Dedifferentiated amniotic fluid mesenchymal stem cell (primary cell): ENCODE data around the gene IGLL1.
"Not testable (repeated sequence)": the region's sequence is repeated elsewhere in the genome, so short reads cannot be mapped to it uniquely, and the experiment has no call there.

Source experiments
- DNase-seq: peaks from one replicate; pipeline ENCODE4 v3.0.0-alpha.2; 2016; ENCODE audit errors: extremely low spot score

The IGLL1 gene

GRCh38 chr22:23562186-23562585 lies 17.9 kb downstream of the IGLL1 start:
- DNase-seq = no peak

- not testable (repeated sequence) for DNase-seq
Observed at GRCh38 chr22:23561025-23561510, 19.0 kb downstream of the IGLL1 start.

GRCh38 chr22:23560215-23560614 lies 19.9 kb downstream of the IGLL1 start:
- not testable (repeated sequence) for DNase-seq

GRCh38 chr22:23557467-23557866 lies 22.6 kb downstream of the IGLL1 start:
- DNase-seq = no peak

- no peak for DNase-seq
Observed at GRCh38 chr22:23557036-23557435, 23.1 kb downstream of the IGLL1 start.

- no peak for DNase-seq
Observed at GRCh38 chr22:23556026-23556620, 24.0 kb downstream of the IGLL1 start.

GRCh38 chr22:23555118-23555517 lies 25.0 kb downstream of the IGLL1 start:
- no peak for DNase-seq

- DNase-seq = no peak
Observed at GRCh38 chr22:23553924-23554870, 25.9 kb downstream of the IGLL1 start.

- DNase-seq = no peak
Observed at GRCh38 chr22:23553438-23553837, 26.7 kb downstream of the IGLL1 start.

GRCh38 chr22:23552573-23552972 lies 27.5 kb downstream of the IGLL1 start:
- no peak for DNase-seq

GRCh38 chr22:23551385-23551784 lies 28.7 kb downstream of the IGLL1 start:
- DNase-seq = no peak

GRCh38 chr22:23550049-23550650 lies 29.9 kb downstream of the IGLL1 start:
- DNase-seq = no peak

- DNase-seq = no peak
Observed at GRCh38 chr22:23549198-23549595, 30.9 kb downstream of the IGLL1 start.

- DNase-seq = no peak
Observed at GRCh38 chr22:23548501-23549197, 31.4 kb downstream of the IGLL1 start.

GRCh38 chr22:23547818-23548500 lies 32.1 kb downstream of the IGLL1 start:
- DNase-seq = no peak

- not testable (repeated sequence) for DNase-seq
Observed at GRCh38 chr22:23547382-23547781, 32.7 kb downstream of the IGLL1 start.

- no peak for DNase-seq
Observed at GRCh38 chr22:23544852-23545251, 35.2 kb downstream of the IGLL1 start.

GRCh38 chr22:23543506-23544000 lies 36.5 kb downstream of the IGLL1 start:
- not testable (repeated sequence) for DNase-seq

GRCh38 chr22:23542933-23543332 lies 37.2 kb downstream of the IGLL1 start:
- DNase-seq = no peak

GRCh38 chr22:23542391-23542790 lies 37.7 kb downstream of the IGLL1 start:
- not testable (repeated sequence) for DNase-seq

GRCh38 chr22:23541849-23542281 lies 38.2 kb downstream of the IGLL1 start:
- DNase-seq = not testable (repeated sequence)
